Osteoblast (primary cell): Measurements from ENCODE around the gene GNG12. TPM values are rescaled to one million over a fixed set of nuclear protein-coding genes. Genes with fewer than 3 reads are reported as not detected.

Experiments used
- DNase-seq: peaks from one replicate; pipeline ENCODE4 v3.0.0; 2011; ENCODE audit warnings: low spot score, mixed read lengths; ENCODE audit not compliant: insufficient read length; ENCODE audit errors: missing footprints
- H2AFZ ChIP-seq: 2 replicates; pipeline ENCODE4 v1.6.0; 2011; ENCODE audit warnings: mild to moderate bottlenecking, low read length
- H3K27ac ChIP-seq: 2 replicates; pipeline ENCODE4 v1.5.1; 2011; ENCODE audit warnings: mild to moderate bottlenecking, low read depth, low read length, moderate library complexity
- H3K27me3 ChIP-seq: 2 replicates; pipeline ENCODE4 v1.6.0; 2012; ENCODE audit warnings: mild to moderate bottlenecking, control low read depth, inconsistent platforms, low read length, moderate library complexity; ENCODE audit not compliant: insufficient read depth
- H3K36me3 ChIP-seq: 2 replicates; pipeline ENCODE4 v1.5.1; 2011; ENCODE audit warnings: mild to moderate bottlenecking, low read length, control low read depth, moderate library complexity; ENCODE audit not compliant: insufficient read depth
- H3K4me1 ChIP-seq: 2 replicates; pipeline ENCODE4 v1.5.1; 2011; ENCODE audit warnings: mild to moderate bottlenecking, low read length, control low read depth, moderate library complexity; ENCODE audit not compliant: insufficient read depth
- H3K4me2 ChIP-seq: 2 replicates; pipeline ENCODE4 v1.6.0; 2011; ENCODE audit warnings: mild to moderate bottlenecking, low read length; ENCODE audit not compliant: insufficient read depth
- H3K4me3 ChIP-seq: fragments of 200-600 bp; sonication (generic); 3 replicates; pipeline ENCODE4 v1.5.1; 2012; ENCODE audit warnings: mild to moderate bottlenecking, low read length, inconsistent platforms; ENCODE audit not compliant: insufficient read depth
- H3K79me2 ChIP-seq: 2 replicates; pipeline ENCODE4 v1.6.0; 2012; ENCODE audit warnings: mild to moderate bottlenecking, low read length, control low read depth, inconsistent platforms; ENCODE audit not compliant: insufficient read depth
- H3K9me3 ChIP-seq: 2 replicates; pipeline ENCODE4 v1.5.1; 2011; ENCODE audit warnings: low read depth, low read length, control low read depth
- H4K20me1 ChIP-seq: 2 replicates; pipeline ENCODE4 v1.6.0; 2012; ENCODE audit warnings: mild to moderate bottlenecking, low read length, control low read depth; ENCODE audit not compliant: insufficient read depth
- CTCF ChIP-seq: IDR thresholded peaks from 2 replicates; pipeline ENCODE4 v1.5.1; 2011; ENCODE audit warnings: mild to moderate bottlenecking, low read depth, low read length, moderate library complexity; ENCODE audit errors: extremely low read depth
- total RNA-seq: library from RNA; depleted of rRNA; stranded (reverse); fragments of >200 nt; gene quantifications from 2 replicates; pipeline ENCODE4 v1.2.3, GENCODE V29; 2012

GNG12 gene
- total RNA-seq, 1 donor = 219 TPM

GRCh38 chr1:67824766-67825165 lies 8.5 kb downstream of the GNG12 start:
- Histone ChIP-seq H3K27ac (no peak overlapping the region), H3K27me3 (no peaks in the 10 kb centered on the region), H2AFZ (no peak overlapping the region), H3K4me1 (peaks cover 4% of the 10 kb centered on the region), H3K79me2 (peaks cover 100% of the 10 kb centered on the region), H3K9me3 (no peaks in the 10 kb centered on the region), H4K20me1 (peaks cover 69% of the 10 kb centered on the region), H3K36me3 (peaks cover 33% of the 10 kb centered on the region), H3K4me2 (no peak overlapping the region), H3K4me3 (no peak overlapping the region)
- DNase-seq = no peak
- no peak for TF ChIP-seq CTCF

- no peak overlapping the region for H3K4me3 ChIP-seq
- H3K4me1 ChIP-seq = peaks cover 13% of the 10 kb centered on the region
- H3K27me3 ChIP-seq = no peaks in the 10 kb centered on the region
- H3K27ac ChIP-seq = no peak overlapping the region
- no peak for DNase-seq
- TF ChIP-seq CTCF = no peak
- no peak overlapping the region for H2AFZ ChIP-seq
- H3K79me2 ChIP-seq = peaks cover 100% of the 10 kb centered on the region
- H4K20me1 ChIP-seq = peaks cover 78% of the 10 kb centered on the region
- H3K4me2 ChIP-seq = no peak overlapping the region
- peaks cover 22% of the 10 kb centered on the region for H3K36me3 ChIP-seq
- no peaks in the 10 kb centered on the region for H3K9me3 ChIP-seq
These were observed 9.7 kb downstream of the GNG12 start for GRCh38 chr1:67823615-67824014.

- H3K27ac ChIP-seq = no peak overlapping the region
- H3K4me1 ChIP-seq = peaks cover 17% of the 10 kb centered on the region
- H2AFZ ChIP-seq = no peak overlapping the region
- H3K4me3 ChIP-seq = no peak overlapping the region
- peaks cover 100% of the 10 kb centered on the region for H3K79me2 ChIP-seq
- DNase-seq = no peak
- H3K27me3 ChIP-seq = no peaks in the 10 kb centered on the region
- no peak overlapping the region for H3K4me2 ChIP-seq
- H3K36me3 ChIP-seq = peaks cover 19% of the 10 kb centered on the region
- no peaks in the 10 kb centered on the region for H3K9me3 ChIP-seq
- TF ChIP-seq CTCF = no peak
- peaks cover 81% of the 10 kb centered on the region for H4K20me1 ChIP-seq
These were observed 12.0 kb downstream of the GNG12 start for GRCh38 chr1:67821263-67821662.

DNA sequence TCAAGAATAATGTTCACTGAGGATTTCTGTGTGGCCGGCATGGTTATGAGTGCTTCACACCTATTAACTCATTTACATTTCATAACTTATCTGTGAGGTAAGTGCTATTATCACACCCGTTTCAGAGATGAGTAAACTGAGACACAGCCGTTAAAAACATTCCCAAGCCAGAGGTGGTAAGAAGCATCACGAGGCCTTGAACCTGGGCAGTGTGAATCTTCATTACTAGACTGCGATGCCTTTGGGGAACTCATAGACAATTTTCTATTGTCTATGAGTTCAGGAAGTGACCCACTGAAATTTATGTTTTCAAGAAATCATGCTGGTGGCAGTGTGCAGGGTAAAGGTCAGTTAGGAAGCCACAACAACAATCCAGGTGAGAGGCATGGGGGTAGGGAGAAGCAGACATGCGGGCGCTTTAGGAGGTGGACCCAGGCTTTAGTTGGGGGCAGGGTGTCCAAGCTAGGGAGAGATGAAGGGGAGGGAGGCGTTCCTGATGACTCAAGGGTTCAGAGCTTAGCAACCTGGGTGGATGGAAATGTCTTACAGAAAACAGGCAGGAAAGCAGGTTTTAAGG lies 14.5 kb downstream of the GNG12 start:
- Histone ChIP-seq H3K27ac (no peak overlapping the region), H3K27me3 (no peaks in the 10 kb centered on the region), H3K4me3 (no peak overlapping the region), H3K79me2 (peaks cover 100% of the 10 kb centered on the region), H3K4me2 (no peak overlapping the region), H3K9me3 (no peaks in the 10 kb centered on the region), H3K36me3 (peaks cover 19% of the 10 kb centered on the region), H2AFZ (no peak overlapping the region), H3K4me1 (peaks cover 21% of the 10 kb centered on the region), H4K20me1 (peaks cover 81% of the 10 kb centered on the region)
- TF ChIP-seq CTCF = no peak
- peak; percentile 10 for DNase-seq
